Adrenal gland (tissue), 5 donors: ENCODE measurements around the gene CRYBG1.

Experiments used
- POLR2A ChIP-seq, 2 donors: fragments of 450-650 bp; IDR thresholded peaks; one replicate each; pipeline ENCODE4 v1.6.1; 2017; ENCODE audit warnings: antibody characterized with exemption in 2 of 2, mild to moderate bottlenecking in 2 of 2, moderate library complexity in 1 of 2
- TF ChIP-seq, protein P1 (sequence below), 6 experiments: fragments of 450-650 bp in 4 of 6; fragments of 200-600 bp in 2 of 6; sonication (generic) in 1 of 6; IDR thresholded peaks; 1 replicate in 5 of 6; 2 replicates in 1 of 6; pipeline versions ENCODE4 v1.5.1 to v1.8.0; 2016 to 2021; ENCODE audit warnings: antibody characterized with exemption in 6 of 6, mild to moderate bottlenecking in 2 of 6, moderate library complexity in 1 of 6
- donor health status: DM: no; HTN: no; CAD: no.

- TF ChIP-seq, protein P1, sequence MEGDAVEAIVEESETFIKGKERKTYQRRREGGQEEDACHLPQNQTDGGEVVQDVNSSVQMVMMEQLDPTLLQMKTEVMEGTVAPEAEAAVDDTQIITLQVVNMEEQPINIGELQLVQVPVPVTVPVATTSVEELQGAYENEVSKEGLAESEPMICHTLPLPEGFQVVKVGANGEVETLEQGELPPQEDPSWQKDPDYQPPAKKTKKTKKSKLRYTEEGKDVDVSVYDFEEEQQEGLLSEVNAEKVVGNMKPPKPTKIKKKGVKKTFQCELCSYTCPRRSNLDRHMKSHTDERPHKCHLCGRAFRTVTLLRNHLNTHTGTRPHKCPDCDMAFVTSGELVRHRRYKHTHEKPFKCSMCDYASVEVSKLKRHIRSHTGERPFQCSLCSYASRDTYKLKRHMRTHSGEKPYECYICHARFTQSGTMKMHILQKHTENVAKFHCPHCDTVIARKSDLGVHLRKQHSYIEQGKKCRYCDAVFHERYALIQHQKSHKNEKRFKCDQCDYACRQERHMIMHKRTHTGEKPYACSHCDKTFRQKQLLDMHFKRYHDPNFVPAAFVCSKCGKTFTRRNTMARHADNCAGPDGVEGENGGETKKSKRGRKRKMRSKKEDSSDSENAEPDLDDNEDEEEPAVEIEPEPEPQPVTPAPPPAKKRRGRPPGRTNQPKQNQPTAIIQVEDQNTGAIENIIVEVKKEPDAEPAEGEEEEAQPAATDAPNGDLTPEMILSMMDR (IDR thresholded peaks at IDR 0.05), result no peak
- TF ChIP-seq POLR2A (IDR thresholded peaks at IDR 0.05), result no peak
Measured at GRCh38 chr6:106397431-106397830, 36.9 kb downstream of the CRYBG1 start.
